ENCODE measurements around the gene NKIRAS2.

GRCh38 chr17:42052346-42052877, 32.5 kb downstream of the NKIRAS2 start:
- TF ChIP-seq CTCF (IDR thresholded peaks at IDR 0.05; ENCODE audit: extremely low read depth in 1 of 2, insufficient read depth in 1 of 2, low read depth in 1 of 2, low read length in 2 of 2), result no peak
- no peak for TF ChIP-seq POLR2AphosphoS5 (IDR thresholded peaks at IDR 0.05; ENCODE audit: insufficient read depth, low read depth, low read length)
- no peak for TF ChIP-seq EZH2 (IDR thresholded peaks at IDR 0.05; ENCODE audit: borderline replicate concordance, low read depth, low read length, severe bottlenecking)
- TF ChIP-seq, protein P1, sequence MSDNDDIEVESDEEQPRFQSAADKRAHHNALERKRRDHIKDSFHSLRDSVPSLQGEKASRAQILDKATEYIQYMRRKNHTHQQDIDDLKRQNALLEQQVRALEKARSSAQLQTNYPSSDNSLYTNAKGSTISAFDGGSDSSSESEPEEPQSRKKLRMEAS (IDR thresholded peaks at IDR 0.05; ENCODE audit: insufficient read depth, insufficient read length), result no peak
- no peak for TF ChIP-seq POLR2A (IDR thresholded peaks at IDR 0.05; ENCODE audit: low read depth, low read length)
- no peak for TF ChIP-seq JUN (IDR thresholded peaks at IDR 0.05; ENCODE audit: borderline replicate concordance, insufficient read depth, insufficient read length, low read depth)
- no peak for TF ChIP-seq FOS (IDR thresholded peaks at IDR 0.05; ENCODE audit: borderline replicate concordance, insufficient read depth, low read length)
- TF ChIP-seq MYC (IDR thresholded peaks at IDR 0.05; ENCODE audit: low read depth, low read length), result no peak
- no peak for TF ChIP-seq GATA2 (IDR thresholded peaks at IDR 0.05; ENCODE audit: insufficient read depth, insufficient read length, low read depth, low read length)
